H1 (cell line): ENCODE data around the gene ZC2HC1C. TPM values are rescaled to one million over a fixed set of nuclear protein-coding genes. Genes with fewer than 3 reads are reported as not detected.

Experiments
- CHD1 ChIP-seq: IDR thresholded peaks from 2 replicates; pipeline ENCODE4 v1.6.1; 2012; ENCODE audit warnings: low read depth, low read length, improper control_type of control experiment
- TCF12 ChIP-seq: IDR thresholded peaks from 2 replicates; pipeline ENCODE4 v1.6.1; 2011; ENCODE audit warnings: low read depth, mild to moderate bottlenecking, low read length
- ZNF274 ChIP-seq: IDR thresholded peaks from 2 replicates; pipeline ENCODE4 v1.7.0; 2012; ENCODE audit warnings: low read length, borderline replicate concordance; ENCODE audit errors: extremely low read depth
- polyA plus RNA-seq, 7 experiments: library from polyadenylated mRNA; depleted of rRNA in 3 of 7; stranded (reverse) in 5 of 7; unstranded in 2 of 7; fragments of >200 nt in 5 of 7; fragments of 200-250 nt in 2 of 7; gene quantifications; 1 replicate in 5 of 7; 2 replicates in 1 of 7; 4 replicates in 1 of 7; pipeline versions ENCODE4 v1.2.1 to v1.2.3, GENCODE V29; 2011 to 2013; ENCODE audit warnings: missing spikeins in 2 of 7, mixed read lengths in 2 of 7
- total RNA-seq: library from RNA; stranded (reverse); fragmentation: NEBNext Ultra II Directional; extraction: Animal tissue kit (Norgen Biotek cat#: 25700); gene quantifications from 2 replicates; pipeline ENCODE4 v1.2.1, GENCODE V29; 2021
- TF ChIP-seq, protein P1 (sequence below): IDR thresholded peaks from 2 replicates; pipeline ENCODE4 v1.6.1; 2012; ENCODE audit warnings: low read length, inconsistent platforms

The ZC2HC1C gene
- total and polyA plus RNA-seq, 2 of the 8 experiments (the other 6 are each of a cell fraction or from before 2014, with no cell fraction given) = 0.57 to 1.2 TPM

DNA sequence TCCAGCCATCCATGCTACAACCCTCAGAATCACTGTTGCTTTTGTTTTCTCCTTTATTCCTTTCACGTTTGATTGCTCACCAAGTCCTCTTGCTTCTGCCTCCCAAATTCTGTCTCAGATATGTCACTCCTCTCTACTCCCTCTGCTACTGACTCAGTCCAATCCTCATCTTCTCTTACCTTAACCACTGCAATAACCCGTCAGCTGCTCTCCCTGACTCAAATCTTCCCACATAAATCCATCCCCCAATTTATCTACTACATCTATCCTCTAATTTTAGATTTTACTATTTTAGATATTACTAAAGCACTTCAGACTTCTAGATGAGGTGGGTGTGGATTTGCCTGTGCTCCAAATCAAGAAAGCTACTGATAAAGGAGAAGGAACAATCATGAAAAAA is 43.6 kb upstream of the ZC2HC1C start (continued):
- TF ChIP-seq, protein P1, sequence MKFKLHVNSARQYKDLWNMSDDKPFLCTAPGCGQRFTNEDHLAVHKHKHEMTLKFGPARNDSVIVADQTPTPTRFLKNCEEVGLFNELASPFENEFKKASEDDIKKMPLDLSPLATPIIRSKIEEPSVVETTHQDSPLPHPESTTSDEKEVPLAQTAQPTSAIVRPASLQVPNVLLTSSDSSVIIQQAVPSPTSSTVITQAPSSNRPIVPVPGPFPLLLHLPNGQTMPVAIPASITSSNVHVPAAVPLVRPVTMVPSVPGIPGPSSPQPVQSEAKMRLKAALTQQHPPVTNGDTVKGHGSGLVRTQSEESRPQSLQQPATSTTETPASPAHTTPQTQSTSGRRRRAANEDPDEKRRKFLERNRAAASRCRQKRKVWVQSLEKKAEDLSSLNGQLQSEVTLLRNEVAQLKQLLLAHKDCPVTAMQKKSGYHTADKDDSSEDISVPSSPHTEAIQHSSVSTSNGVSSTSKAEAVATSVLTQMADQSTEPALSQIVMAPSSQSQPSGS = no peak
- TF ChIP-seq ZNF274 (no peak), TCF12 (no peak), CHD1 (no peak)
